IMR-90 (cell line): ENCODE measurements around the gene ALLC. TPM values are rescaled to one million over a fixed set of nuclear protein-coding genes. Genes with fewer than 3 reads are reported as not detected.
A peak's percentile ranks its signal among the peaks of the same experiment; 100 is the strongest.

Experiments used
- ATAC-seq: fragments of 200-7000 bp; cut with Tn5 transposase; 2 replicates; pipeline ENCODE4 v1.9.1; 2020; ENCODE audit warnings: low read depth, mild to moderate bottlenecking, moderate library complexity
- BruUV-seq: library from RNA; stranded (reverse); fragments of 400-500 nt; replicated peaks from 2 replicates; lab custom pipeline; 2021; lab: Mats Ljungman, UMichigan
- CTCF ChIA-PET: fragments of 300-600 bp; formaldehyde crosslinking; extraction: SDS; loops from one replicate; lab custom pipeline; 2021; ENCODE audit warnings: antibody characterized with exemption; lab: Yijun Ruan, JAX
- POLR2A ChIA-PET: fragments of 300-600 bp; sonication (Branson Sonifier 250); formaldehyde crosslinking; loops from one replicate; lab custom pipeline; 2022; ENCODE audit warnings: antibody characterized with exemption; ENCODE audit not compliant: unreplicated experiment; lab: Charles Lee
- DNase-seq: peaks from one replicate; pipeline ENCODE4 v3.0.0; 2013
- H2AFZ ChIP-seq: replicated peaks from 2 replicates; pipeline ENCODE3; 2013; ENCODE audit warnings: low read length, mild to moderate bottlenecking; ENCODE audit not compliant: poor library complexity
- H2AK5ac ChIP-seq: 2 replicates; pipeline ENCODE4 v1.6.1; 2013; ENCODE audit warnings: low read depth, low read length, inconsistent platforms
- H2AK9ac ChIP-seq: replicated peaks from 2 replicates; pipeline ENCODE3; 2013; ENCODE audit warnings: mild to moderate bottlenecking, low read depth, low read length, moderate library complexity; ENCODE audit not compliant: poor library complexity
- H2BK120ac ChIP-seq: 2 replicates; pipeline ENCODE4 v1.6.1; 2013; ENCODE audit warnings: low read depth, low read length, inconsistent platforms
- H2BK15ac ChIP-seq: 3 replicates; pipeline ENCODE4 v1.6.1; 2013; ENCODE audit warnings: low read depth, low read length, inconsistent platforms
- H2BK20ac ChIP-seq: 2 replicates; pipeline ENCODE4 v1.6.1; 2013; ENCODE audit warnings: low read depth, mild to moderate bottlenecking, inconsistent platforms, low read length, moderate library complexity
- H2BK5ac ChIP-seq: 2 replicates; pipeline ENCODE4 v1.6.1; 2013; ENCODE audit warnings: mild to moderate bottlenecking, low read depth, low read length, inconsistent platforms; ENCODE audit not compliant: poor library complexity, severe bottlenecking
- H3K14ac ChIP-seq: replicated peaks from 2 replicates; pipeline ENCODE4 v1.6.1; 2013; ENCODE audit warnings: low read depth, low read length, inconsistent platforms
- H3K18ac ChIP-seq: 2 replicates; pipeline ENCODE4 v1.6.1; 2013; ENCODE audit warnings: low read depth, low read length, control low read depth
- H3K23ac ChIP-seq: 2 replicates; pipeline ENCODE4 v1.6.1; 2013; ENCODE audit warnings: low read depth, low read length, inconsistent platforms
- H3K27ac ChIP-seq: 2 replicates; pipeline ENCODE4 v1.5.1; 2013; ENCODE audit warnings: mild to moderate bottlenecking, control low read depth, low read length; ENCODE audit not compliant: insufficient read depth
- H3K27me3 ChIP-seq: 2 replicates; pipeline ENCODE4 v1.6.1; 2013; ENCODE audit warnings: low read length; ENCODE audit not compliant: control insufficient read depth, insufficient read depth
- H3K36me3 ChIP-seq: 2 replicates; pipeline ENCODE4 v1.6.1; 2013; ENCODE audit warnings: low read length, mixed read lengths; ENCODE audit not compliant: control insufficient read depth, insufficient read depth
- H3K4ac ChIP-seq: 2 replicates; pipeline ENCODE4 v1.6.1; 2013; ENCODE audit warnings: low read depth, low read length, inconsistent platforms
- H3K4me1 ChIP-seq: 2 replicates; pipeline ENCODE4 v1.6.1; 2013; ENCODE audit warnings: low read length, mixed read lengths; ENCODE audit not compliant: control insufficient read depth, insufficient read depth
- H3K4me2 ChIP-seq: 2 replicates; pipeline ENCODE4 v1.6.1; 2013; ENCODE audit warnings: low read depth, mild to moderate bottlenecking, control low read depth, low read length, moderate library complexity
- H3K4me3 ChIP-seq: 2 replicates; pipeline ENCODE4 v1.5.1; 2013; ENCODE audit warnings: low read depth, mild to moderate bottlenecking, control low read depth, low read length, moderate library complexity; ENCODE audit not compliant: insufficient read depth
- H3K56ac ChIP-seq: 2 replicates; pipeline ENCODE4 v1.6.1; 2013; ENCODE audit warnings: low read length, inconsistent platforms; ENCODE audit not compliant: insufficient read depth; ENCODE audit errors: extremely low read depth
- H3K79me1 ChIP-seq, 2 experiments: 2 replicates each; pipeline ENCODE4 v1.6.1; 2013; ENCODE audit warnings: low read length in 2 of 2, inconsistent platforms in 1 of 2, low read depth in 1 of 2
- H3K9ac ChIP-seq: 2 replicates; pipeline ENCODE4 v1.6.1; 2013; ENCODE audit warnings: low read depth, low read length, control low read depth
- H3K9me1 ChIP-seq: 2 replicates; pipeline ENCODE4 v1.6.1; 2013; ENCODE audit warnings: low read length, inconsistent platforms; ENCODE audit not compliant: insufficient read depth
- H3K9me3 ChIP-seq: 2 replicates; pipeline ENCODE4 v1.6.1; 2013; ENCODE audit warnings: low read length; ENCODE audit not compliant: control insufficient read depth, insufficient read depth
- H4K20me1 ChIP-seq: 2 replicates; pipeline ENCODE4 v1.6.1; 2013; ENCODE audit warnings: low read length, inconsistent platforms; ENCODE audit not compliant: insufficient read depth
- H4K5ac ChIP-seq: 2 replicates; pipeline ENCODE4 v1.6.1; 2013; ENCODE audit warnings: mild to moderate bottlenecking, low read depth, low read length, control low read depth
- H4K8ac ChIP-seq, 2 experiments: 2 replicates each; pipeline ENCODE4 v1.6.1; 2013; ENCODE audit warnings: low read depth in 2 of 2, low read length in 2 of 2, control low read depth in 1 of 2, inconsistent platforms in 1 of 2
- H4K91ac ChIP-seq: 2 replicates; pipeline ENCODE4 v1.6.1; 2013; ENCODE audit warnings: low read depth, low read length, inconsistent platforms; ENCODE audit not compliant: insufficient read depth
- CEBPB ChIP-seq: IDR thresholded peaks from 2 replicates; pipeline ENCODE4 v1.6.1; 2012; ENCODE audit warnings: low read depth, low read length, improper control_type of control experiment
- FOS ChIP-seq: fragments of 150-350 bp; IDR thresholded peaks from 2 replicates; pipeline ENCODE4 v1.6.1; 2016; ENCODE audit warnings: low read depth, low read length
- MAFK ChIP-seq: IDR thresholded peaks from 2 replicates; pipeline ENCODE4 v1.6.1; 2012; ENCODE audit warnings: low read depth, low read length, improper control_type of control experiment
- MAZ ChIP-seq: IDR thresholded peaks from 2 replicates; pipeline ENCODE4 v1.6.1; 2012; ENCODE audit warnings: low read depth, mild to moderate bottlenecking, low read length, improper control_type of control experiment, moderate library complexity, borderline replicate concordance
- MXI1 ChIP-seq: IDR thresholded peaks from 2 replicates; pipeline ENCODE4 v1.6.1; 2012; ENCODE audit warnings: low read depth, mild to moderate bottlenecking, low read length, moderate library complexity, borderline replicate concordance
- POLR2A ChIP-seq: IDR thresholded peaks from 2 replicates; pipeline ENCODE4 v1.6.1; 2012; ENCODE audit warnings: mild to moderate bottlenecking, low read depth, low read length
- RCOR1 ChIP-seq: IDR thresholded peaks from 2 replicates; pipeline ENCODE4 v1.6.1; 2012; ENCODE audit warnings: mild to moderate bottlenecking, low read length, improper control_type of control experiment; ENCODE audit not compliant: insufficient replicate concordance
- RFX5 ChIP-seq: IDR thresholded peaks from 2 replicates; pipeline ENCODE4 v1.8.0; 2012; ENCODE audit warnings: low read depth, mild to moderate bottlenecking, low read length, moderate library complexity
- WGBS, 2 experiments: methylation state at CpG; one replicate each; pipeline versions ENCODE4 v1.1.5 to v1.1.7; 2013; ENCODE audit warnings: missing lambda C conversion rate in 2 of 2; ENCODE audit not compliant: insufficient read length in 1 of 2; ENCODE audit errors: extremely low coverage in 2 of 2; 5-methylcytosine and 5-hydroxymethylcytosine counted together
- dilution Hi-C: fragments of 300-500 bp; cut with HindIII; formaldehyde crosslinking; loops from one replicate; pipeline ENCODE4 v1.14.3; 2018; ENCODE audit warnings: low sequenced_read_pairs; ENCODE audit not compliant: unreplicated experiment
- in situ Hi-C: fragments of 300-500 bp; cut with MboI; formaldehyde crosslinking; loops from 3 replicates; pipeline ENCODE4 v1.14.3; 2019; ENCODE audit warnings: low sequenced_read_pairs, inconsistent platforms, mixed read lengths
- intact Hi-C: fragments of 100-400 bp; cut with micrococcal nuclease; formaldehyde crosslinking; loops from 2 replicates; pipeline ENCODE4 v1.10.0; 2022
- polyA plus RNA-seq, 3 experiments: library from polyadenylated mRNA; depleted of rRNA; stranded (reverse); fragments of >200 nt; gene quantifications; 2 replicates each; pipeline ENCODE4 v1.2.3, GENCODE V29; 2012; ENCODE audit warnings: low replicate concordance in 1 of 3
- total RNA-seq: library from RNA; depleted of rRNA; stranded (reverse); fragments of >200 nt; gene quantifications from 2 replicates; pipeline ENCODE4 v1.2.3, GENCODE V29; 2012
- TF ChIP-seq, protein P1 (sequence below): conservative IDR thresholded peaks from 2 replicates; pipeline ENCODE4 v1.5.1; 2012; ENCODE audit warnings: mild to moderate bottlenecking, low read depth, low read length, improper control_type of control experiment

The ALLC gene
- total and polyA plus RNA-seq, 2 of the 4 experiments (the other 2 are of a cell fraction): not detected

DNA sequence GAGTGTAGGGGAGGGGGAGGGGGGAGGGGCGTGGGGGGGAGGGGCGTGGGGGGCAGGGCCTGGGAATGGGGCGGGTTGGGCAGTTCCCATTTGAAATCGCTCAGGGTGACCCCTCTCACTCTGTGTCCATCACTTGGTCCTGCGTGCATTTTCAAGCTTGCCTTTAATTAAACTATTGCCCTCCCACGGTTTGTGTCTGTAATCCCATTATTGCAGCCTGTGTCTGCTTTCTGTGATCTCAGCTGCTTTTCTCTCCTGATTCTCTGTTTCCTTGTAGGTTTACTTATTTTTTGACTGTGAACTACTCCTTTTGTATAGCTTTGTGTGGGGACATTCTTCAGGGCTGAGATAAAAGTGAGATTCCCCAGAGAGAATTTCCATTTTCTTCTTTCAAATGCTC is 46.7 kb downstream of the ALLC start:
- Histone ChIP-seq H2AK9ac (no peak overlapping the region), H3K23ac (no peak overlapping the region), H3K9me1 (no peaks in the 10 kb centered on the region), H2BK15ac (no peak overlapping the region), H3K9ac (no peak overlapping the region), H3K4me3 (no peak overlapping the region), H3K4me1 (peaks cover 5% of the 10 kb centered on the region), H3K56ac (no peak overlapping the region), H3K18ac (no peak overlapping the region), H4K20me1 (no peaks in the 10 kb centered on the region), H2BK5ac (no peak overlapping the region), H4K8ac (no peak overlapping the region), H3K14ac (no peak overlapping the region), H2BK20ac (no peak overlapping the region), H4K5ac (no peak overlapping the region), H3K4me2 (peak overlapping the region; percentile 17; the same call in 1 of the 2 replicates), H3K27ac (no peak overlapping the region; the same call in 1 of the 2 replicates), H4K91ac (no peak overlapping the region), H3K27me3 (peaks cover 15% of the 10 kb centered on the region), H2AK5ac (no peak overlapping the region), H3K9me3 (no peaks in the 10 kb centered on the region; the same call in 1 of the 2 replicates), H3K4ac (no peak overlapping the region), H2AFZ (no peak overlapping the region), H2BK120ac (no peak overlapping the region), H3K79me1 (no peaks in the 10 kb centered on the region), H3K36me3 (no peaks in the 10 kb centered on the region)
- dilution Hi-C loops (no loop called here), intact Hi-C loops (no loop called here), in situ Hi-C loops (no loop called here)
- TF ChIP-seq MXI1 (no peak), MAFK (no peak), RFX5 (no peak), RCOR1 (no peak), POLR2A (no peak), CEBPB (no peak), MAZ (no peak), FOS (no peak)
- TF ChIP-seq, protein P1, sequence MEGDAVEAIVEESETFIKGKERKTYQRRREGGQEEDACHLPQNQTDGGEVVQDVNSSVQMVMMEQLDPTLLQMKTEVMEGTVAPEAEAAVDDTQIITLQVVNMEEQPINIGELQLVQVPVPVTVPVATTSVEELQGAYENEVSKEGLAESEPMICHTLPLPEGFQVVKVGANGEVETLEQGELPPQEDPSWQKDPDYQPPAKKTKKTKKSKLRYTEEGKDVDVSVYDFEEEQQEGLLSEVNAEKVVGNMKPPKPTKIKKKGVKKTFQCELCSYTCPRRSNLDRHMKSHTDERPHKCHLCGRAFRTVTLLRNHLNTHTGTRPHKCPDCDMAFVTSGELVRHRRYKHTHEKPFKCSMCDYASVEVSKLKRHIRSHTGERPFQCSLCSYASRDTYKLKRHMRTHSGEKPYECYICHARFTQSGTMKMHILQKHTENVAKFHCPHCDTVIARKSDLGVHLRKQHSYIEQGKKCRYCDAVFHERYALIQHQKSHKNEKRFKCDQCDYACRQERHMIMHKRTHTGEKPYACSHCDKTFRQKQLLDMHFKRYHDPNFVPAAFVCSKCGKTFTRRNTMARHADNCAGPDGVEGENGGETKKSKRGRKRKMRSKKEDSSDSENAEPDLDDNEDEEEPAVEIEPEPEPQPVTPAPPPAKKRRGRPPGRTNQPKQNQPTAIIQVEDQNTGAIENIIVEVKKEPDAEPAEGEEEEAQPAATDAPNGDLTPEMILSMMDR: no peak
- POLR2A ChIA-PET: no interaction called here
- DNase-seq (no peak), ATAC-seq (peak; percentile 28)
- no CpG with 5 or more reads among the region's 6 CpGs for WGBS, 2 experiments
- CTCF ChIA-PET: interaction anchor here (0.6 kb wide), 1 partner anchor 14 kb away, joined by 3 read pairs; no protein-coding TSS in a partner anchor
- BruUV-seq: no TSS peak
